Measurements from ENCODE around the gene SPEG. TPM values are rescaled to one million over a fixed set of nuclear protein-coding genes. Genes with fewer than 3 reads are reported as not detected.

Gene SPEG
- total and polyA plus RNA-seq, 2 donors (not counting 3 experiments of a cell fraction or from before 2014, with no cell fraction given): 0.84 to 3.5 TPM

DNA sequence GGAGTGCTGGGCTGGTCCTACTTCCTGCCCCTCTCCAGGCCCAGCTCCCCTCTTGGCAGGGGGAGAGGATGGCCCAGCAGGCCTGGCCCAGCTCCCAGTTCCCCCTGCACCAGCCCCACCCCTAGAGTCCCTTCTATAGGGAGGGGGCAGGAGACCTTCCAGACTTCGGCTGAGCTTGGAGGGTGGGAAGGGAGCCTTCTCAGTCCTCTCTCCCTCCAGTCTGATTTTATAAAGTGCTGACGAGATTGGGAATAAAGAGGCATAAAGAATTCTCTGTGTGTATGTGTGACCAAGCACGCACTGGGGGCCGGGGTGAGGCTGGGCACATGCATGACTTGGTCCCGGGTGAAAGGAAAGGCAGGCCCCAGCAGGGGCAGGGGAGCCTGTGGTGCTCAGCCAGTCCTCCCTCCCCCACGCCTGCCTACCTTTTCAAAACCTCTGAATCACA, 103.9 kb downstream of the SPEG start:
- no peaks in the 10 kb centered on the region for H3K9me3 ChIP-seq (replicated peaks; ENCODE audit: control insufficient read depth, insufficient read depth, low read length)
- no TSS peak for BruUV-seq (replicated peaks)
- no peak overlapping the region for H2AFZ ChIP-seq (ENCODE audit: low read depth, low read length)
- no peak overlapping the region for H3K27ac ChIP-seq (ENCODE audit: insufficient read depth, low read depth, low read length)
- ChIA-PET POLR2A (no interaction called here), CTCF (interaction anchor here (1.7 to 4.9 kb wide), 5 partner anchors 9 to 151 kb away, joined by 5 to 47 read pairs (median 21); a partner anchor contains a TSS)
- dilution Hi-C loops (cut with MboI; ENCODE audit: extremely low pct_ligation_motif_present, low sequenced_read_pairs): no loop called here
- H3K4me3 ChIP-seq (replicated peaks in 1 of 3; ENCODE audit: insufficient read depth in 1 of 3, low read depth in 1 of 3, low read length in 3 of 3): no peak overlapping the region
- peaks cover 7% of the 10 kb centered on the region for H3K4me1 ChIP-seq (ENCODE audit: control insufficient read depth, extremely low read depth, insufficient read depth, low read length)
- FAIRE-seq (no peak), DNase-seq (ENCODE audit: low read depth, low spot score) (no peak)
- H3K79me2 ChIP-seq (ENCODE audit: control insufficient read depth, insufficient read depth, low read length): no peaks in the 10 kb centered on the region
- no peak overlapping the region for H3K9ac ChIP-seq (replicated peaks; ENCODE audit: extremely low read depth, insufficient read depth, low read length)
- intact Hi-C loops (cut with micrococcal nuclease): no loop called here
- no peaks in the 10 kb centered on the region for H3K36me3 ChIP-seq (ENCODE audit: control insufficient read depth in 2 of 2, extremely low read depth in 1 of 2, insufficient read depth in 2 of 2, low read length in 2 of 2)
- TF ChIP-seq, protein P1, sequence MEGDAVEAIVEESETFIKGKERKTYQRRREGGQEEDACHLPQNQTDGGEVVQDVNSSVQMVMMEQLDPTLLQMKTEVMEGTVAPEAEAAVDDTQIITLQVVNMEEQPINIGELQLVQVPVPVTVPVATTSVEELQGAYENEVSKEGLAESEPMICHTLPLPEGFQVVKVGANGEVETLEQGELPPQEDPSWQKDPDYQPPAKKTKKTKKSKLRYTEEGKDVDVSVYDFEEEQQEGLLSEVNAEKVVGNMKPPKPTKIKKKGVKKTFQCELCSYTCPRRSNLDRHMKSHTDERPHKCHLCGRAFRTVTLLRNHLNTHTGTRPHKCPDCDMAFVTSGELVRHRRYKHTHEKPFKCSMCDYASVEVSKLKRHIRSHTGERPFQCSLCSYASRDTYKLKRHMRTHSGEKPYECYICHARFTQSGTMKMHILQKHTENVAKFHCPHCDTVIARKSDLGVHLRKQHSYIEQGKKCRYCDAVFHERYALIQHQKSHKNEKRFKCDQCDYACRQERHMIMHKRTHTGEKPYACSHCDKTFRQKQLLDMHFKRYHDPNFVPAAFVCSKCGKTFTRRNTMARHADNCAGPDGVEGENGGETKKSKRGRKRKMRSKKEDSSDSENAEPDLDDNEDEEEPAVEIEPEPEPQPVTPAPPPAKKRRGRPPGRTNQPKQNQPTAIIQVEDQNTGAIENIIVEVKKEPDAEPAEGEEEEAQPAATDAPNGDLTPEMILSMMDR (IDR thresholded peaks at IDR 0.05; ENCODE audit: extremely low read depth in 1 of 2, insufficient read depth in 1 of 2, low read depth in 1 of 2, low read length in 2 of 2): no peak
- TF ChIP-seq JUN (IDR thresholded peaks at IDR 0.05; ENCODE audit: borderline replicate concordance, insufficient read depth, insufficient read length, low read depth) (no peak), FOS (IDR thresholded peaks at IDR 0.05; ENCODE audit: borderline replicate concordance, insufficient read depth, low read length) (no peak), POLR2AphosphoS5 (IDR thresholded peaks at IDR 0.05; ENCODE audit: insufficient read depth, low read depth, low read length) (no peak), MYC (IDR thresholded peaks at IDR 0.05; ENCODE audit: low read depth, low read length) (no peak), EZH2 (IDR thresholded peaks at IDR 0.05; ENCODE audit: borderline replicate concordance, low read depth, low read length, severe bottlenecking) (no peak), GATA2 (IDR thresholded peaks at IDR 0.05; ENCODE audit: insufficient read depth, insufficient read length, low read depth, low read length) (no peak), POLR2A (IDR thresholded peaks at IDR 0.05; ENCODE audit: low read depth, low read length) (no peak)
- TF ChIP-seq, protein P2, sequence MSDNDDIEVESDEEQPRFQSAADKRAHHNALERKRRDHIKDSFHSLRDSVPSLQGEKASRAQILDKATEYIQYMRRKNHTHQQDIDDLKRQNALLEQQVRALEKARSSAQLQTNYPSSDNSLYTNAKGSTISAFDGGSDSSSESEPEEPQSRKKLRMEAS (IDR thresholded peaks at IDR 0.05; ENCODE audit: insufficient read depth, insufficient read length): no peak
- no peaks in the 10 kb centered on the region for H3K9me1 ChIP-seq (replicated peaks; ENCODE audit: control insufficient read depth, extremely low read depth, insufficient read depth, low read length)
- H4K20me1 ChIP-seq (replicated peaks; ENCODE audit: control insufficient read depth, extremely low read depth, insufficient read depth, low read length): no peaks in the 10 kb centered on the region
- H3K4me2 ChIP-seq (ENCODE audit: insufficient read depth, low read length): no peak overlapping the region
- peaks cover 15 to 16% of the 10 kb centered on the region in 2 experiments for H3K27me3 ChIP-seq (ENCODE audit: control insufficient read depth in 2 of 2, insufficient read depth in 2 of 2, low read length in 2 of 2)
